SK-N-SH (cell line): Measurements from ENCODE around the gene CAMKMT. TPM values are rescaled to one million over a fixed set of nuclear protein-coding genes. Genes with fewer than 3 reads are reported as not detected.

Experiments
- CTCF ChIA-PET: fragments of 300-600, 350-600 bp; formaldehyde crosslinking; extraction: SDS; loops from one replicate; lab custom pipeline; 2021; lab: Yijun Ruan, JAX
- POLR2A ChIA-PET: fragments of 350-600 bp; sonication (Branson Sonifier 250); formaldehyde crosslinking; extraction: SDS; loops from one replicate; lab custom pipeline; 2020; ENCODE audit warnings: antibody characterized with exemption, inconsistent platforms; lab: Yijun Ruan, JAX
- DNase-seq: peaks from one replicate; pipeline ENCODE4 v3.0.0; 2012
- H2AFZ ChIP-seq: fragments of 200-600 bp; sonication (generic); 2 replicates; pipeline ENCODE4 v1.8.1; 2016; ENCODE audit warnings: antibody characterized with exemption, mild to moderate bottlenecking, low read depth
- H3F3A ChIP-seq: fragments of 200-600 bp; sonication (generic); replicated peaks from 2 replicates; pipeline ENCODE3; 2016; ENCODE audit warnings: antibody characterized with exemption, mild to moderate bottlenecking; ENCODE audit not compliant: insufficient read depth
- H3K27ac ChIP-seq, 2 experiments: fragments of 200-500 bp in 1 of 2; fragments of 200-600 bp in 1 of 2; sonication (Bioruptor generic) in 1 of 2; sonication (generic), shearing (Covaris generic) in 1 of 2; 2 replicates each; pipeline versions ENCODE4 v1.5.1 to v1.6.1; 2014 to 2016; ENCODE audit warnings: low read depth in 2 of 2, inconsistent platforms in 1 of 2, low read length in 1 of 2, mild to moderate bottlenecking in 1 of 2, mixed read lengths in 1 of 2
- H3K27me3 ChIP-seq: fragments of 200-600 bp; sonication (generic), shearing (Covaris generic); 2 replicates; pipeline ENCODE4 v1.6.1; 2016; ENCODE audit warnings: mixed run types; ENCODE audit not compliant: insufficient read depth
- H3K36me3 ChIP-seq, 2 experiments: fragments of 200-500 bp in 1 of 2; fragments of 200-600 bp in 1 of 2; sonication (Bioruptor generic) in 1 of 2; sonication (generic) in 1 of 2; replicated peaks in 1 of 2; 2 replicates each; pipeline versions ENCODE3 to v1.5.1; 2014 to 2016; ENCODE audit warnings: low read length in 1 of 2, mild to moderate bottlenecking in 1 of 2; ENCODE audit not compliant: insufficient read depth in 2 of 2, control insufficient read depth in 1 of 2
- H3K4me1 ChIP-seq, 2 experiments: fragments of 200-500 bp in 1 of 2; fragments of 200-600 bp in 1 of 2; sonication (Bioruptor generic) in 1 of 2; sonication (generic), shearing (Covaris generic) in 1 of 2; 2 replicates each; pipeline versions ENCODE4 v1.5.1 to v1.6.1; 2014 to 2016; ENCODE audit warnings: low read depth in 1 of 2, low read length in 1 of 2, mixed run types in 1 of 2; ENCODE audit not compliant: insufficient read depth in 2 of 2, control insufficient read depth in 1 of 2
- H3K4me2 ChIP-seq: fragments of 200-600 bp; sonication (generic), shearing (Covaris generic); 2 replicates; pipeline ENCODE4 v1.6.1; 2017; ENCODE audit warnings: mixed run types
- H3K4me3 ChIP-seq, 2 experiments: fragments of 200-500 bp in 1 of 2; fragments of 200-600 bp in 1 of 2; sonication (Bioruptor generic) in 1 of 2; sonication (generic), shearing (Covaris generic) in 1 of 2; 2 replicates each; pipeline versions ENCODE4 v1.5.1 to v1.8.1; 2014 to 2016; ENCODE audit warnings: low read depth in 2 of 2, inconsistent platforms in 1 of 2, low read length in 1 of 2, mild to moderate bottlenecking in 1 of 2, mixed read lengths in 1 of 2, moderate library complexity in 1 of 2
- H3K79me2 ChIP-seq: fragments of 200-600 bp; sonication (generic); 2 replicates; pipeline ENCODE4 v1.8.1; 2017; ENCODE audit warnings: mild to moderate bottlenecking; ENCODE audit not compliant: insufficient read depth
- H3K9ac ChIP-seq: fragments of 200-600 bp; sonication (generic); 2 replicates; pipeline ENCODE4 v1.6.1; 2017; ENCODE audit warnings: mixed run types
- H3K9me2 ChIP-seq: fragments of 200-600 bp; sonication (generic); 2 replicates; pipeline ENCODE4 v1.6.1; 2017; ENCODE audit warnings: mixed run types
- H3K9me3 ChIP-seq: fragments of 200-600 bp; sonication (generic); 2 replicates; pipeline ENCODE4 v1.6.1; 2017; ENCODE audit warnings: mixed run types, mild to moderate bottlenecking, moderate library complexity
- H4K20me1 ChIP-seq: fragments of 200-600 bp; sonication (generic); 2 replicates; pipeline ENCODE4 v1.6.1; 2017; ENCODE audit warnings: mild to moderate bottlenecking, mixed run types; ENCODE audit not compliant: insufficient read depth
- CHD2 ChIP-seq: fragments of 150-350 bp; IDR thresholded peaks from 2 replicates; pipeline ENCODE4 v1.6.1; 2018; ENCODE audit warnings: low read length; ENCODE audit not compliant: partially characterized antibody
- FOSL2 ChIP-seq: IDR thresholded peaks from 2 replicates; pipeline ENCODE4 v1.4.0; 2012; ENCODE audit warnings: low read depth, mild to moderate bottlenecking, moderate library complexity, borderline replicate concordance
- FOXJ3 ChIP-seq: sonication (generic); formaldehyde crosslinking; IDR thresholded peaks from 2 replicates; pipeline ENCODE4 v1.5.1; 2020; ENCODE audit warnings: mild to moderate bottlenecking, missing genetic modification reagents
- GATA2 ChIP-seq: sonication (generic); formaldehyde crosslinking; IDR thresholded peaks from 2 replicates; pipeline ENCODE4 v1.5.0; 2020; ENCODE audit warnings: mild to moderate bottlenecking, missing genetic modification reagents
- IRF3 ChIP-seq: fragments of 150-350 bp; IDR thresholded peaks from 2 replicates; pipeline ENCODE4 v1.6.1; 2016; ENCODE audit warnings: mild to moderate bottlenecking, low read depth, low read length
- JUND ChIP-seq: IDR thresholded peaks from 2 replicates; pipeline ENCODE4 v1.4.0; 2012
- NFIC ChIP-seq: IDR thresholded peaks from 2 replicates; pipeline ENCODE4 v1.4.0; 2012; ENCODE audit warnings: borderline replicate concordance
- RAD21 ChIP-seq: IDR thresholded peaks from 2 replicates; pipeline ENCODE4 v1.6.1; 2012; ENCODE audit warnings: mild to moderate bottlenecking, low read length
- SIN3A ChIP-seq: IDR thresholded peaks from 2 replicates; pipeline ENCODE4 v1.6.1; 2012; ENCODE audit warnings: low read depth, mild to moderate bottlenecking, low read length, moderate library complexity, borderline replicate concordance
- SMC3 ChIP-seq: IDR thresholded peaks from 2 replicates; pipeline ENCODE4 v1.6.1; 2012; ENCODE audit warnings: low read depth, low read length, improper control_type of control experiment
- TCF12 ChIP-seq: IDR thresholded peaks from 2 replicates; pipeline ENCODE4 v1.4.0; 2012
- WGBS: methylation state at CpG from one replicate; pipeline ENCODE4 v1.1.6; 2017; ENCODE audit warnings: low lambda C conversion rate; 5-methylcytosine and 5-hydroxymethylcytosine counted together
- polyA plus RNA-seq, 3 experiments: library from polyadenylated mRNA; depleted of rRNA; stranded (reverse); fragments of >200 nt; gene quantifications; 2 replicates each; pipeline ENCODE4 v1.2.3, GENCODE V29; 2012
- TF ChIP-seq, protein P1 (sequence below): fragments of 200-600 bp; sonication (generic); IDR thresholded peaks from 2 replicates; pipeline ENCODE4 v1.6.1; 2017; ENCODE audit warnings: antibody characterized with exemption, mild to moderate bottlenecking, moderate library complexity
- TF ChIP-seq, protein P2 (sequence below): IDR thresholded peaks from 2 replicates; pipeline ENCODE4 v1.4.0; 2012; ENCODE audit warnings: low read depth

Gene CAMKMT
- polyA plus RNA-seq, 1 of the 3 experiments (the other 2 are of a cell fraction) = 5.9 TPM

- no peak overlapping the region for H2AFZ ChIP-seq
- H3K9ac ChIP-seq = no peak overlapping the region
- WGBS = 96% methylated on average over 1 of the region's 1 CpG
- peaks cover under 1% of the 10 kb centered on the region for H3F3A ChIP-seq
- peak; percentile 16 for DNase-seq
- H3K4me3 ChIP-seq = no peak overlapping the region
- no peaks in the 10 kb centered on the region for H3K9me3 ChIP-seq
- peaks cover 0 to under 1% of the 10 kb centered on the region in 2 experiments; a peak in 2 of 4 replicates for H3K4me1 ChIP-seq
- no peak overlapping the region for H3K4me2 ChIP-seq
- no peaks in the 10 kb centered on the region for H3K27me3 ChIP-seq
- H3K9me2 ChIP-seq = no peaks in the 10 kb centered on the region
- H3K27ac ChIP-seq = no peak overlapping the region
- ChIA-PET CTCF (interaction anchor here (0.6 to 2.6 kb wide), 21 partner anchors 8 to 613 kb away, joined by 3 to 22 read pairs (median 4); partner anchors contain the start of genes CAMKMT and PREPL), POLR2A (no interaction called here)
- peaks cover under 1% of the 10 kb centered on the region; the same call in 1 of the 2 replicates for H4K20me1 ChIP-seq
- peaks cover 75 to 81% of the 10 kb centered on the region in 2 experiments for H3K36me3 ChIP-seq
- no peaks in the 10 kb centered on the region for H3K79me2 ChIP-seq
- TF ChIP-seq SMC3 (peak; percentile 52), GATA2 (no peak), RAD21 (peak; percentile 66), JUND (no peak)
- TF ChIP-seq, protein P1, sequence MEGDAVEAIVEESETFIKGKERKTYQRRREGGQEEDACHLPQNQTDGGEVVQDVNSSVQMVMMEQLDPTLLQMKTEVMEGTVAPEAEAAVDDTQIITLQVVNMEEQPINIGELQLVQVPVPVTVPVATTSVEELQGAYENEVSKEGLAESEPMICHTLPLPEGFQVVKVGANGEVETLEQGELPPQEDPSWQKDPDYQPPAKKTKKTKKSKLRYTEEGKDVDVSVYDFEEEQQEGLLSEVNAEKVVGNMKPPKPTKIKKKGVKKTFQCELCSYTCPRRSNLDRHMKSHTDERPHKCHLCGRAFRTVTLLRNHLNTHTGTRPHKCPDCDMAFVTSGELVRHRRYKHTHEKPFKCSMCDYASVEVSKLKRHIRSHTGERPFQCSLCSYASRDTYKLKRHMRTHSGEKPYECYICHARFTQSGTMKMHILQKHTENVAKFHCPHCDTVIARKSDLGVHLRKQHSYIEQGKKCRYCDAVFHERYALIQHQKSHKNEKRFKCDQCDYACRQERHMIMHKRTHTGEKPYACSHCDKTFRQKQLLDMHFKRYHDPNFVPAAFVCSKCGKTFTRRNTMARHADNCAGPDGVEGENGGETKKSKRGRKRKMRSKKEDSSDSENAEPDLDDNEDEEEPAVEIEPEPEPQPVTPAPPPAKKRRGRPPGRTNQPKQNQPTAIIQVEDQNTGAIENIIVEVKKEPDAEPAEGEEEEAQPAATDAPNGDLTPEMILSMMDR = peak; percentile 51
- TF ChIP-seq, protein P2, sequence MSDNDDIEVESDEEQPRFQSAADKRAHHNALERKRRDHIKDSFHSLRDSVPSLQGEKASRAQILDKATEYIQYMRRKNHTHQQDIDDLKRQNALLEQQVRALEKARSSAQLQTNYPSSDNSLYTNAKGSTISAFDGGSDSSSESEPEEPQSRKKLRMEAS = no peak
Measured at GRCh38 chr2:44342854-44343253, 18.9 kb upstream of the CAMKMT start.

GRCh38 chr2:44347526-44347925 is 14.2 kb upstream of the CAMKMT start:
- Histone ChIP-seq H3K27ac (no peak overlapping the region), H2AFZ (no peak overlapping the region), H3K79me2 (peaks cover 7% of the 10 kb centered on the region; the same call in 1 of the 2 replicates), H3K9me3 (no peaks in the 10 kb centered on the region), H3K4me1 (peaks cover 0 to 18% of the 10 kb centered on the region in 2 experiments; a peak in 2 of 4 replicates), H3K4me3 (no peak overlapping the region)
- DNase-seq = no peak
- 61% methylated on average over 2 of the region's 2 CpGs for WGBS
- TF ChIP-seq SIN3A (no peak), IRF3 (no peak), FOSL2 (no peak), TCF12 (no peak), NFIC (no peak), FOXJ3 (CRISPR knock-in tag) (no peak), CHD2 (no peak)
- TF ChIP-seq, all 33 proteins: peak for 0
- Histone ChIP-seq H3K27me3 (no peaks in the 10 kb centered on the region), H3K36me3 (peaks cover 32 to 41% of the 10 kb centered on the region in 2 experiments), H3K9ac (no peak overlapping the region), H3K9me2 (no peaks in the 10 kb centered on the region), H4K20me1 (peaks cover 8% of the 10 kb centered on the region; the same call in 1 of the 2 replicates), H3F3A (peaks cover 17% of the 10 kb centered on the region), H3K4me2 (no peak overlapping the region)
- ChIA-PET POLR2A (no interaction called here), CTCF (interaction anchor here (0.9 to 1.9 kb wide), 7 partner anchors 8 to 303 kb away, joined by 3 to 9 read pairs (median 5); no protein-coding TSS in a partner anchor)
